GM21447 (cell line): ENCODE data around the gene SYT15.

Source experiments
- ATAC-seq: cut with Tn5 transposase; IDR thresholded peaks from one replicate; pipeline ENCODE4 v1.9.1; 2021; ENCODE audit not compliant: unreplicated experiment

SYT15 gene

GRCh38 chr10:46544989-46545791 is 33.7 kb upstream of the SYT15 start:
- no peak for ATAC-seq

- no peak for ATAC-seq
Observed at GRCh38 chr10:46545861-46546590, 32.9 kb upstream of the SYT15 start.

GRCh38 chr10:46546591-46547540 is 32.1 kb upstream of the SYT15 start:
- ATAC-seq, result no peak

- ATAC-seq, result no peak
Observed at GRCh38 chr10:46547541-46548497, 31.1 kb upstream of the SYT15 start.

GRCh38 chr10:46548498-46549090 is 30.3 kb upstream of the SYT15 start:
- ATAC-seq, result no peak

GRCh38 chr10:46549171-46550075 is 29.5 kb upstream of the SYT15 start:
- no peak for ATAC-seq

GRCh38 chr10:46550076-46550790 is 28.7 kb upstream of the SYT15 start:
- no peak for ATAC-seq

GRCh38 chr10:46550795-46551700 is 27.9 kb upstream of the SYT15 start:
- ATAC-seq, result no peak

- no peak for ATAC-seq
Observed at GRCh38 chr10:46551701-46552525, 27.0 kb upstream of the SYT15 start.

- no peak for ATAC-seq
Observed at GRCh38 chr10:46552526-46553237, 26.2 kb upstream of the SYT15 start.

- ATAC-seq, result no peak
Observed at GRCh38 chr10:46553238-46554049, 25.5 kb upstream of the SYT15 start.

- no peak for ATAC-seq
Observed at GRCh38 chr10:46554166-46554781, 24.7 kb upstream of the SYT15 start.

GRCh38 chr10:46555366-46555712 is 23.6 kb upstream of the SYT15 start:
- no peak for ATAC-seq
